NB4 (cell line): ENCODE results near the gene MAGI2.

ENCODE experiments used
- TF ChIP-seq, protein P1 (sequence below): IDR thresholded peaks from one replicate; pipeline ENCODE4 v1.5.1; 2012; ENCODE audit warnings: low read depth, low read length
- TF ChIP-seq, protein P2 (sequence below): IDR thresholded peaks from 2 replicates; pipeline ENCODE4 v1.6.1; 2011; ENCODE audit warnings: low read depth, low read length

DNA sequence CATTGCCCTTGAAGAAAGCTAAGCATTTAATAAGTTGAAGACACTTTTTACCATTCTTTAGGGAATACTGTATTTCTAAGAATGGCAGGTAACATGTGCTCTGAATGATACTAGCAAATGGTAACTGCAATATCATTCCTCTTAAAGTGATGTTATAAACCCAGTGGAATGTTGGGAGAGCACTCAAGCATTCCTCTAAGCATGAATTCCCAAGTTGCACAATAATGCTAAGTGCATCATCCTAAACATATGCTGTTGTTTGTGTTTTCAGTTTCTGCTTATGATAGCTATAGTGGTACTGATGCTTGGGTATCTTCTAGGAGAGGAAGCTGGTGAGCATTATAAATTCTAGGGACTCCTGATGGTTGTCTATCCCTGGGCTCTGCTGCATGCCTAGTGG lies 980.9 kb downstream of the MAGI2 start:
- TF ChIP-seq, protein P1, sequence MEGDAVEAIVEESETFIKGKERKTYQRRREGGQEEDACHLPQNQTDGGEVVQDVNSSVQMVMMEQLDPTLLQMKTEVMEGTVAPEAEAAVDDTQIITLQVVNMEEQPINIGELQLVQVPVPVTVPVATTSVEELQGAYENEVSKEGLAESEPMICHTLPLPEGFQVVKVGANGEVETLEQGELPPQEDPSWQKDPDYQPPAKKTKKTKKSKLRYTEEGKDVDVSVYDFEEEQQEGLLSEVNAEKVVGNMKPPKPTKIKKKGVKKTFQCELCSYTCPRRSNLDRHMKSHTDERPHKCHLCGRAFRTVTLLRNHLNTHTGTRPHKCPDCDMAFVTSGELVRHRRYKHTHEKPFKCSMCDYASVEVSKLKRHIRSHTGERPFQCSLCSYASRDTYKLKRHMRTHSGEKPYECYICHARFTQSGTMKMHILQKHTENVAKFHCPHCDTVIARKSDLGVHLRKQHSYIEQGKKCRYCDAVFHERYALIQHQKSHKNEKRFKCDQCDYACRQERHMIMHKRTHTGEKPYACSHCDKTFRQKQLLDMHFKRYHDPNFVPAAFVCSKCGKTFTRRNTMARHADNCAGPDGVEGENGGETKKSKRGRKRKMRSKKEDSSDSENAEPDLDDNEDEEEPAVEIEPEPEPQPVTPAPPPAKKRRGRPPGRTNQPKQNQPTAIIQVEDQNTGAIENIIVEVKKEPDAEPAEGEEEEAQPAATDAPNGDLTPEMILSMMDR = no peak
- TF ChIP-seq, protein P2, sequence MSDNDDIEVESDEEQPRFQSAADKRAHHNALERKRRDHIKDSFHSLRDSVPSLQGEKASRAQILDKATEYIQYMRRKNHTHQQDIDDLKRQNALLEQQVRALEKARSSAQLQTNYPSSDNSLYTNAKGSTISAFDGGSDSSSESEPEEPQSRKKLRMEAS = no peak
